Putamen (tissue), 1 donor: ENCODE results near the gene MRPS25.

Source experiments
- DNase-seq: peaks from one replicate; pipeline ENCODE4 v3.0.0-alpha.2; 2016; ENCODE audit warnings: low spot score

The MRPS25 gene

GRCh38 chr3:15081960-15082664 is 17.0 kb upstream of the MRPS25 start:
- no peak for DNase-seq

- DNase-seq, result no peak
These were observed 14.0 kb upstream of the MRPS25 start for GRCh38 chr3:15079091-15079490.

DNA sequence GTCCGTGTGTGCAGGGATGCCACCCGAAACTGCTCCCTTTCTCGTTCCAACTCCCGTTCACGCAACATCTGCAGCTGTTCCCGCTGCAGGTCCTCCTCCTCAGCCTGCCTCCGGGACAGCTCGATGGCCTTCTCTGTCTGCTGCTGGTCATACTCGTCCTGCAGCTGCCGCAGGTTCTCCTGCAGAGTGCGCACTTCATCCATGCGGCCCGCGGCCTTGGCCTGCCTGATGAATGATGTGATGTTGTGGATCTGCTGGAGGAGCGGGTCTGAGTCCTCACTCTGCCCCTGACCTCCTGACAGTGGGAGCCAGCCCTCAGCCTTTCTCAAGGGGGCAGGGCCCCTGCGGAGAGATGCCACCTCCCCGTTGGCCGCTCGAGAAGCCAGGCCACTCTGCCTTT is 9.4 kb upstream of the MRPS25 start:
- no peak for DNase-seq

DNA sequence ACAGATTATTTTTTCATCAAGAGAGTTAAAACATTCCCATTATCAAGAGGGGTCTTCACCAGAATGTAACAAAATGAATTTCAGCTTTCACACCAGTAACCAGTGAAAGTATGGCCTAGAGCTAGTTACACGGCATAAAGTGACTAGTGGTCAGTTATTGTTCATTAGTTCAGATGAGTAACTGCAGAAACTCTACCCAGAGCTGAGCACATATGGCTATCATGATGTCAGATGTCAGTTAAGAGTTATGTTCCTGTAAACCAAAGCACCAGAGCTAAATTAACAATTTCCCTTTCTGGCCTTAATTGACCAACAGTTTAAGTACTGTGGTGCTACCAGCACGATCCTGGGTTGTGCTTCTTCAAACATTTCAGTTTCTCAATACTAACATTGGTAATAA is 6.6 kb upstream of the MRPS25 start:
- no peak for DNase-seq

DNA sequence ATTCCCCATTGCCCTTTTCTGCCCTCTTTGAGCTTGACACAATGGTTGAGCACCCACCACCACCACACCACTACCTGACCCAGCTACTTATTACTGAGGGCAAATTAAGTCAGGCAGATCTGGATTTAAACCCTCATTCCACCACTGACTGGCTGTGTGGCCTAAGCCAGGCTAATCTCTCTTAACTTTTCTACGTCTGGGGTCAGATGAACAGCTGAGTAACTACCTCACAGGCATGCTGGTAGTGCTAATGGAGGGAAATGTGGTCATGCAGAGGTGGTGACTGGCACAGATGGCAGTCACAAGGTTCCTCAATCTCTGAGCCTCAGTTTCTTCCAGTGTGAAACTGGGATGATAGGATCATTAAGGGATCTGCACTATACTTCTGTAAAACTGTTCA is 4.3 kb upstream of the MRPS25 start:
- DNase-seq, result no peak

GRCh38 chr3:15066467-15066866 is 1.4 kb upstream of the MRPS25 start:
- DNase-seq, result no peak

DNA sequence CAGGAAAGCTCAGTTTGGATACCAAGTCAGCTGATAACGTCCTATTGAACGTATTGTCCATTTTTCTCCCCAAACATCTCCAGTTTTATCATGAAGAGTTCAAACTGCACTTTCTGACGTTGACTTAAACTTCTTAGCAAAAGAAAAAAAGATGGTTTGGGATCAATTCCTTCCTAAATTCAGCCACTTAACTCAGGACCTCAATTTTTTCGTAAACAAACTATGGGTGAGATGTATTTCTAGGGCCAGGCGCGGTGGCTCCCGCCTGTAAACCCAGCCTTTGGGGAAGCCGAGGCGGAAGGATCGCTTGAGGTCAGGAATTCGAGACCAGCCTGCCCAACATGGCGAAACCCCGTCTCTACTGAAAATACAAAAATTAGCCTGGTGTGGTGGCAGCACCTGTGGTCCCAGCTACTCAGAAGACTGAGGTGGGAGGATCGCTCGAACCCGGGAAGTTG is 464 bp upstream of the MRPS25 start:
- DNase-seq, result no peak

DNA sequence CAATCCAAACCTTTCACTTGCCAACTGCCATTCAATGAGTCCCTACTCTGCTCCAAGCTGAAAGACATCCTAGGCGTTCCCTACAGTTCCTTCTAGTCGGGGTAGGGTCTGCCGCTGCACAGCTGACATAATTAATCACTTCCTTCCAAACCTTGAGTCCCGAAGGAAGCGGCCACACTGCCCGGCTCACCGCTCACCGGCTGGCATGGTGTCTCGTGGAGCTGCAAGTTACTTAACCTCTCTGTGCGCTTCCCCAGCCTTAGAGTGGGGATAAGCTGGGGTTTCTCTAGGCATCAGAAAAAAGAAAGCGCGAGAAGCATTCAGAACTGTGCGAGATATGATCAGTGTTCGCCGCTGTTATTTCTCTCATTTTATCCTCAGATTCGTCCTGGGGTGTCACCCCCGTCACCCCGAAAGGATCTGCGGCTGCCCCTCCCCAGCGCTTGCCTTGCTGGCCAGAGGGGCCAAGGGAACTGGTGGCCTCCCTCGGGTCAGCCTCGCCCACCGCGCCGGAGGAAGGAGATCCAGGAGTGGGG is 748 bp downstream of the MRPS25 start:
- no peak for DNase-seq

DNA sequence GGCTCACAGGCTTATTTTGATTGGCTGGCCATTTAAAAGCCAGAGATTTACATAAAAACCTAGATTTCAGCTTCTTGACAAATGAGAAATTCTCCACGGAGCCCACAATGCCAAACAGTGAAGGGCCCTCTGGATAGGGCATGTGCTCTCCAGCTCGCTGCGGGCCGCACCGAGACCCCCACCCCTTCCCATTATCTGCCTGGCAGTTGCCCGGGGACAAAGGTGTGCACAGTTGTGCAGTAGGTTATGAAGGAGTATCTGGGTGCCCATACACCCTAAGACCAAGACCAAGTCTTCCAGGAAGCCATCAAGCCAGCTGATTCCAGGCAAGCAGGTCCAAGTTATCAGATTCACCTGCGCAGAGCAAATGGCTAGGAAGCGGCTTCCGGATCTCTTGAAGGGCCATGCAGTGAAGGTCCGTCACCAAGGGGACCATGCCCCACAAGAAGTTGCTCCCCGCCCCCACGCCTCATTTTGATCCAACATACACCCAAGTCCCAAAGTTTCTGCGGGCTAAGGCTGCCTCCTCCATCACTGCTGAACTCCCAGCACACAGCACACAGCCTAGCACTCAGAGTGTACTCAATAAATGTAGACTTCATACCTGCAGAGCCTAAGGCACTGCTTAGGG is 1.3 kb downstream of the MRPS25 start:
- no peak for DNase-seq

DNA sequence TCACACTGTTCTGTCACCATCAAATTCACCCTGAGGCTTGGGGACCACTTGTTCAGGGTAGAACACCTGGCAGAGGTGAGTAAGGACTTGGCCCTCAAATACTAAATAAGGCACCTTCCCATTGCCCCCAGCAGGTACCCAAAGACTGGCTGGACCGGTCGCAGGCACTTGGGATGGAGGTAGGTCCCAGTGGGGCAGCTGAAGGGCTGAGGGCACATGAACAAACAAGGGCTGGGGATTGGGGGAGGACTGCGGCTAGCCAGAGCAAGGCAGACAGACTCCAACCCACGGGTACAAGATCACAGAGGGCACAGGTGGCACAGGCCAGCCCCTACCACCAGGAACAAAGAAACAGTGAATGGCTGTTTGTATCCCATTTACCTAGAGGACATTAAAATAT is 1.9 kb downstream of the MRPS25 start:
- DNase-seq, result no peak

- DNase-seq, result no peak
These were observed 5.1 kb downstream of the MRPS25 start for GRCh38 chr3:15060029-15060428.

DNA sequence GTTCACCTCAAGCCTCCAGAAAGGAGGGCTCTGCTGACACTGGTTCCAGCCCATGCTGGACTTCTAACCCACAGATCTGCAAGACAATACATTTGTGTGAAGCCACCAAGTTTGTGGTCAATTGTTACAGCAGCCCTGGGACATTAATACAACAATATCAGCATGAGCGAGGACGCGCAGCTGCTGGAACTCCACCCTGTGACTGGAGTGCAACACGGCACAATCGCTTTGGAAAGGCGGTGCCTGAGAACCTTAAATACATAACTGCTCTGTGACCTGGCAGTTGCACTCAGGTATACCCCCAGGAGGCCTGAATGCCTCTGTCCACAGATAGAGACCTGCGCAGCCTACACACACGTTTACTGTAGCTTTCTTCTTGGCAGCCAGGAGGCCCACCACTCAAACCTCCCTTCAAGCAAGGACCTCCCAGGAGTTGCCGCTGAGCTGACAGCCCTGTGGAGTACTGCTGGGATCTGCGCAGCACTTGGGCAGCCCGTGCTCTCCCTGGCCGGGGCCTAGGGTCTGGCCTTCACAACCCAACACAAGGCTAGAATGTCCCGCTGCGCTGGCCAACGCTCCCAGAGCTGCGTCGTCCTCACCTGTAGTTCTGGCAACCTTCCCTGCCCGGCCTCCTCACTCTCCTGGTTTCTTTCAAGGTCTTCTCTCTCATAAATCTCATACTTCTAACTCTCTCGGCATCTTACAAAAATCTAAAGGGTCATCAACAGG is 8.3 kb downstream of the MRPS25 start:
- no peak for DNase-seq

- DNase-seq, result no peak
These were observed 10.0 kb downstream of the MRPS25 start for GRCh38 chr3:15055019-15055557.

GRCh38 chr3:15053541-15053940 is 11.6 kb downstream of the MRPS25 start:
- DNase-seq, result no peak

GRCh38 chr3:15052335-15053242 is 12.5 kb downstream of the MRPS25 start:
- DNase-seq, result no peak

DNA sequence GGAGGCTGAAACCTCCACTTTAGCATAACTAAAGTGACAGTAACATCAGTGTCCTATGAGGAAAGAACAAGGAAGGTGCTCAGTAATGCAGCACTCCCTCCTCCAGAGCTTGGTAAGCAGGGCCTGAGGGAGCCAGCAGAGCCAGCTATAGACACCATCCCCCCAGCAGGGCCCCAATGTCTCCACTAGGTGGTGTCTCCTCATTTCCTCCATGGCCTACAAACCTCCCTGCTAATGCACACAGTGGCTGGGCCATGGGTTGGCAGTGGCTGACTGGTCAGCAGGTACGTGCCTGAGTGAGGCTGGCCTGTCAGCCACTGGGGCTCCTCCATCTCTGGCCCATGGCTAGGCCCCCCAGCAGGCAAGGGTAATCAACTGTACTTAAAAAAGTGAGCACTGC is 13.6 kb downstream of the MRPS25 start:
- no peak for DNase-seq

GRCh38 chr3:15050405-15051092 is 14.6 kb downstream of the MRPS25 start:
- no peak for DNase-seq

DNA sequence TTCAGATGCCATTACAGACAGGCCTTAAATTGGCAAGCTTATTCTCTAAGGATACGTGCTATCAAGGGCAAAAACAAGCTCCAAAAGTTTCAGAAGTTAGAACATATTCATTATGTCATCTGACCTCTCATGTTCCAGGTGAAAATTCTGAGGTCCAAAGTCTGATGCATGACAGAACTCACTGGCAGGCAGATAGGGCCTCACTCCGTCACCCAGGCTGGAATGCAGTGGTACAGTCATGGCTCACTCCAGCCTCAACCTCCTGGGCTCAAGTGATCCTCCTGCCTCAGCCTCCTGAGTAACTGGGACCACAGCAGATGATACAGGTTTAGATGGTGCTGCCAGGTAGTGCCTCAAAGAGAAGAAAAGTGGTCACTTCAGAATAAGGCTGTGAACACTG is 15.5 kb downstream of the MRPS25 start:
- no peak for DNase-seq

GRCh38 chr3:15045667-15046066 is 19.4 kb downstream of the MRPS25 start:
- DNase-seq, result no peak

DNA sequence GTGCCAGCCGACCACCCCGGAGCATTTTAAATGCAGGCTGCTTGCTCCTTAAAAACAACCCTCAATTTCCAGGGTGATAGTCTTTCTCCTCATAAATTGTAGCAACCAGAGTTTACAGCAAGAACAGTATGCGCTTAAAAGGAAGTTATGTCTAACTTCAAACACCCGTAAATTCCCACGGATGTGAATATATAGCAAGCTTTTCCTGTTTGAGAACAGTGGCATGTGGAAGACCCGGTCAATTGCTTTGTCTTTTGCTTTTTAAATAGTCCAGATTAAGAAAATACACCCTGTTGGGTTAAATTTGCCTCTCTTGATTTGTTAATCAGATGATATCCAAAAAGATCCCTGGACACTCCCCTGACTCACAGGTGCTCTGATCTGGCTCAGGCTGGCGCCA is 20.8 kb downstream of the MRPS25 start:
- no peak for DNase-seq
